K562 (cell line): ENCODE data around the gene TMEM217. TPM values are rescaled to one million over a fixed set of nuclear protein-coding genes. Genes with fewer than 3 reads are reported as not detected.

Source experiments
- BDP1 ChIP-seq: IDR thresholded peaks from 3 replicates; pipeline ENCODE4 v1.6.1; 2011; ENCODE audit not compliant: insufficient read length, insufficient read depth
- DIDO1 ChIP-seq: fragments of 450-650 bp; IDR thresholded peaks from 2 replicates; pipeline ENCODE4 v1.6.1; 2016; ENCODE audit warnings: low read depth, missing biosample characterization, missing genetic modification characterization
- HIVEP1 ChIP-seq: fragments of 250-450 bp; sonication (Bioruptor Pico); IDR thresholded peaks from 2 replicates; pipeline ENCODE4 v1.4.0; 2020; ENCODE audit warnings: mild to moderate bottlenecking
- KDM1A ChIP-seq, 2 experiments: fragments of 450-650 bp; IDR thresholded peaks; 2 replicates each; pipeline ENCODE4 v1.6.1; 2016; ENCODE audit warnings: mild to moderate bottlenecking in 2 of 2
- L3MBTL2 ChIP-seq: fragments of 450-650 bp; IDR thresholded peaks from 2 replicates; pipeline ENCODE4 v1.6.1; 2016; ENCODE audit warnings: mild to moderate bottlenecking, moderate library complexity
- MCM3 ChIP-seq: fragments of 450-650 bp; IDR thresholded peaks from 2 replicates; pipeline ENCODE4 v1.6.1; 2016
- MCM5 ChIP-seq: fragments of 450-650 bp; IDR thresholded peaks from 2 replicates; pipeline ENCODE4 v1.6.1; 2016; ENCODE audit warnings: low read depth
- MECOM ChIP-seq: fragments of 250-450 bp; sonication (Bioruptor Pico); IDR thresholded peaks from 2 replicates; pipeline ENCODE4 v1.8.0; 2022; ENCODE audit warnings: inconsistent platforms
- NR2F6 ChIP-seq: fragments of 450-650 bp; formaldehyde crosslinking; IDR thresholded peaks from 2 replicates; pipeline ENCODE4 v1.4.0; 2020; ENCODE audit warnings: mild to moderate bottlenecking
- RB1 ChIP-seq: fragments of 450-650 bp; IDR thresholded peaks from 2 replicates; pipeline ENCODE4 v1.6.1; 2017; ENCODE audit warnings: low read depth, mild to moderate bottlenecking
- SAFB2 ChIP-seq: fragments of 200-400 bp; formaldehyde crosslinking; IDR thresholded peaks from 2 replicates; pipeline ENCODE4 v1.6.1; 2018; ENCODE audit warnings: borderline replicate concordance, low read length, low read depth, moderate library complexity; ENCODE audit not compliant: severe bottlenecking
- THRB ChIP-seq: fragments of 450-650 bp; formaldehyde crosslinking; conservative IDR thresholded peaks from 2 replicates; pipeline ENCODE4 v1.4.0; 2022; ENCODE audit warnings: mild to moderate bottlenecking, missing genetic modification characterization
- YY1 ChIP-seq, 3 experiments: IDR thresholded peaks; 2 replicates each; pipeline ENCODE4 v1.6.1; 2011; ENCODE audit warnings: low read length in 2 of 3, mild to moderate bottlenecking in 2 of 3, moderate library complexity in 2 of 3, borderline replicate concordance in 1 of 3, control low read depth in 1 of 3, low read depth in 1 of 3; ENCODE audit not compliant: insufficient read depth in 3 of 3, insufficient replicate concordance in 2 of 3, control insufficient read depth in 1 of 3, insufficient read length in 1 of 3; ENCODE audit errors: extremely low read depth in 1 of 3
- ZBTB17 ChIP-seq: fragments of 450-650 bp; formaldehyde crosslinking; IDR thresholded peaks from 2 replicates; pipeline ENCODE4 v1.4.0; 2020; ENCODE audit warnings: mild to moderate bottlenecking
- ZBTB34 ChIP-seq: fragments of 250-450 bp; sonication (Bioruptor Pico); IDR thresholded peaks from 2 replicates; pipeline ENCODE4 v1.8.0; 2021; ENCODE audit warnings: mild to moderate bottlenecking, moderate library complexity
- ZNF12 ChIP-seq: sonication (generic); formaldehyde crosslinking; IDR thresholded peaks from 2 replicates; pipeline ENCODE4 v1.4.0; 2020; ENCODE audit warnings: mild to moderate bottlenecking, missing genetic modification reagents
- ZNF668 ChIP-seq: fragments of 250-450 bp; sonication (Bioruptor Pico); IDR thresholded peaks from 2 replicates; pipeline ENCODE4 v1.8.0; 2022; ENCODE audit warnings: mild to moderate bottlenecking, inconsistent platforms
- polyA plus RNA-seq, 8 experiments: library from polyadenylated mRNA; depleted of rRNA in 4 of 8; stranded (reverse) in 5 of 8; unstranded in 3 of 8; fragments of >200 nt; fragmentation: Nextera tagmentation in 2 of 8; fragmentation: Illumina TruSeq in 1 of 8; extraction: Ambion mirVana in 2 of 8; extraction: Trizol in 1 of 8; gene quantifications; 2 replicates each; pipeline versions ENCODE4 v1.2.1 to v1.2.3, GENCODE V29; 2011 to 2014; ENCODE audit warnings: inconsistent platforms in 1 of 8, missing spikeins in 1 of 8
- total RNA-seq, 7 experiments: library from RNA; depleted of rRNA in 6 of 7; stranded (reverse); fragments of >200 nt in 6 of 7; fragmentation: Illumina TruSeq in 2 of 7; extraction: Trizol in 2 of 7; gene quantifications; 2 replicates each; pipeline versions ENCODE4 v1.2.1 to v1.2.3, GENCODE V29; 2011 to 2021; ENCODE audit warnings: low replicate concordance in 1 of 7
- TF ChIP-seq, protein P1 (sequence below): fragments of 250-450 bp; sonication (Bioruptor Pico); IDR thresholded peaks from 2 replicates; pipeline ENCODE4 v1.4.0; 2020
- TF ChIP-seq, protein P2 (sequence below): fragments of 250-450 bp; sonication (Bioruptor Pico); IDR thresholded peaks from 2 replicates; pipeline ENCODE4 v1.5.0; 2021; ENCODE audit warnings: mild to moderate bottlenecking, moderate library complexity
- TF ChIP-seq, protein P3 (sequence below): fragments of 450-650 bp; IDR thresholded peaks from 2 replicates; pipeline ENCODE4 v1.6.1; 2016; ENCODE audit warnings: antibody characterized with exemption

The TMEM217 gene
- total and polyA plus RNA-seq, 9 of the 15 experiments (the other 6 are each of a cell fraction or from before 2014, with no cell fraction given), result 1.3 to 8.0 (median 1.9) TPM

GRCh38 chr6:37207903-37208456 lies 50.0 kb downstream of the TMEM217 start (continued):
- TF ChIP-seq YY1 (IDR thresholded peaks at IDR 0.05; ENCODE audit: borderline replicate concordance in 1 of 3, control insufficient read depth in 1 of 3, extremely low read depth in 1 of 3, insufficient read depth in 3 of 3, insufficient read length in 1 of 3, insufficient replicate concordance in 2 of 3, low read depth in 1 of 3, low read length in 2 of 3) (peak in 2 of 3 experiments; percentile 23 to 28), BDP1 (no peak), HIVEP1 (0 out of 2 replicates have a peak, but pooled peaks have one; percentile 72), ZBTB34 (CRISPR knock-in tag) (peak; percentile 58; the same call in 1 of the 2 replicates), SAFB2 (no peak), DIDO1 (tag) (no peak), MECOM (CRISPR knock-in tag) (peak; percentile 4; the same call in 1 of the 2 replicates), L3MBTL2 (peak; percentile 59; the same call in 1 of the 2 replicates), MCM3 (no peak; the same call in 1 of the 2 replicates), THRB (peak; percentile 77; the same call in 1 of the 2 replicates), RB1 (peak; percentile 60; the same call in 1 of the 2 replicates), ZBTB17 (CRISPR knock-in tag) (peak; percentile 80; the same call in 1 of the 2 replicates), KDM1A (IDR thresholded peaks at IDR 0.05) (peak; percentile 53 to 83), NR2F6 (CRISPR knock-in tag) (no peak), ZNF12 (CRISPR knock-in tag) (no peak), MCM5 (no peak), ZNF668 (CRISPR knock-in tag) (peak; percentile 91)
- TF ChIP-seq, protein P1, sequence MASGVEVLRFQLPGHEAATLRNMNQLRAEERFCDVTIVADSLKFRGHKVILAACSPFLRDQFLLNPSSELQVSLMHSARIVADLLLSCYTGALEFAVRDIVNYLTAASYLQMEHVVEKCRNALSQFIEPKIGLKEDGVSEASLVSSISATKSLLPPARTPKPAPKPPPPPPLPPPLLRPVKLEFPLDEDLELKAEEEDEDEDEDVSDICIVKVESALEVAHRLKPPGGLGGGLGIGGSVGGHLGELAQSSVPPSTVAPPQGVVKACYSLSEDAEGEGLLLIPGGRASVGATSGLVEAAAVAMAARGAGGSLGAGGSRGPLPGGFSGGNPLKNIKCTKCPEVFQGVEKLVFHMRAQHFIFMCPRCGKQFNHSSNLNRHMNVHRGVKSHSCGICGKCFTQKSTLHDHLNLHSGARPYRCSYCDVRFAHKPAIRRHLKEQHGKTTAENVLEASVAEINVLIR, result peak; percentile 54; the same call in 1 of the 2 replicates
- TF ChIP-seq, protein P2, sequence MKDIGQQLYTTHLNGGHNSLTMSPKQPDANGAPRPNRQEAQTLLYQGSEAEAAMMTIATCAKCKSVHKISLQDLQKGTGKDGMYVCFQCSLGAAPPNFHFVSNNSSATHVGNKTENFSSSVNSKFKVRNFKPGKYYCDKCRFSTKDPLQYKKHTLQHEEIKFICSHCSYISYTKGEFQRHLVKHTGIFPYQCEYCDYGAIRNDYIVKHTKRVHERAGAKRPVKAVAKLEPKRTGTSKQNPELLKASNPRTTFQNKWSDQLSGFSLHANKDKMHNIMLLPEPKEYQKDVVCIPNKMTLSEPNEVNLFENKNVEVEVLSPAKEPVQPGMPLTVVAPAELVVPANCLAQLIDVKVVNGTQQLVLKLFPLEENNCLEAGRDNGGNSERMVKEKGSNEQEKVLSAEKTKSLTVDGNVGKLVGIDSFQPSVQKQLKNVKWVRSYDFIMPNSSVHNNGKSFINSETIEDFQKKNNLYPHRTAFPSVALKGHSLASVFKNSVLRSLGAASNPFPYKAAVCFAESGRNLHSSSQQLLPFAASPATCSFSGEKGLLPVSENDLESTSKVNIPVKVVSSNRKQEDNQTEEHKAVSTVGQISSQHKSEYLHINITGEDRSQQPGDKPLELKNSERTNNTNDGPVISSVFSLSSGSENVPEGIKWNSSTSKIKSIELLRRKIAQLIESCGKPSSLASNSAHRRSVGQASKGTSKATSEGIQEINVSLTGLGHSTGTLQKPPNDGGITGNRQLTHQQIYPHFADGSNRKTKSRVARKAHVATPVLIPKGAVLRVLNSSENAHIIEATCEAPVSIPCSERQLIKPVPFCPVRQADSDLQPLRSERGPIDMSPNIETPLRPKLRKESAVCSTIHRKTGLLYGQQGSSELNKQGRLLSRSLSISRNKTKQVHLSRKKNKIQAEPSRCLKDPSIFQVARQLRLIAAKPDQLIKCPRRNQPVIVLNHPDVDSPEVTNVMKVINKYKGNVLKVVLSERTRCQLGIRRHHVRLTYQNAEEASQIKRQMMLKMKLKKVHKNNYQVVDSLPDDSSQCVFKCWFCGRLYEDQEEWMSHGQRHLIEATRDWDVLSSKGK, result no peak
- TF ChIP-seq, protein P3, sequence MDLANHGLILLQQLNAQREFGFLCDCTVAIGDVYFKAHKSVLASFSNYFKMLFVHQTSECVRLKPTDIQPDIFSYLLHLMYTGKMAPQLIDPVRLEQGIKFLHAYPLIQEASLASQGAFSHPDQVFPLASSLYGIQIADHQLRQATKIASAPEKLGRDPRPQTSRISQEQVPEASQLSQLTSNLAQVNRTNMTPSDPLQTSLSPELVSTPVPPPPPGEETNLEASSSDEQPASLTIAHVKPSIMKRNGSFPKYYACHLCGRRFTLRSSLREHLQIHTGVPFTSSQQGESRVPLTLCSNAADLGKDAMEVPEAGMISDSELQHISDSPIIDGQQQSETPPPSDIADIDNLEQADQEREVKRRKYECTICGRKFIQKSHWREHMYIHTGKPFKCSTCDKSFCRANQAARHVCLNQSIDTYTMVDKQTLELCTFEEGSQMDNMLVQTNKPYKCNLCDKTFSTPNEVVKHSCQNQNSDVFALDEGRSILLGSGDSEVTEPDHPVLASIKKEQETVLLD, result peak; percentile 73
